Stimulated activated CD8-positive, alpha-beta memory T cell treated with anti-CD3 and anti-CD28 coated beads, Interleukin-7, amount 100 ng/mL, for 48 hours (primary cell): ENCODE measurements around the gene HNRNPAB.
"Not testable (repeated sequence)": the region's sequence is repeated elsewhere in the genome, so short reads cannot be mapped to it uniquely, and the experiment has no call there.

Experiments
- DNase-seq, 2 donors: peaks; one replicate each; pipeline ENCODE4 v3.0.0-alpha.2; 2020; ENCODE audit warnings: low read depth in 1 of 2; ENCODE audit errors: extremely low read depth in 1 of 2

HNRNPAB gene

DNA sequence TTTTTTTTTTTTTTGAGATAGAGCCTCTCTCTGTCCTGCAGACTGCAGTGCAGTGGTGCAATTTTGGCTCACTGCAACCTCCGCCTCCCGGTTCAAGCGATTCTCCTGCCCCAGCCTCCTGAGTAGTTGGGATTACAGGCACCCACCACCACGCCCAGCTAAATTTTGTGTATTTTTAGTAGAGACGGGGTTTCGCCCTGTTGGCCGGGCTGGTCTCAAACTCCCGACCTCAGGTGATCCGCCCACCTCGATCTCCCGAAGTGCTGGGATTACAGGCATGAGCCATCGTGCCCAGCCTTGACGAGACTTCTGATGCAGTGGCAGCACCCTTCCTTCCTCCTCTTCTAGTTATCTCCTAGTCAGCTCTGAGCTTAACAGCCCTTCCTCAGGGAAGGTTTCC, 24.8 kb downstream of the HNRNPAB start:
- DNase-seq = not testable (repeated sequence)

DNA sequence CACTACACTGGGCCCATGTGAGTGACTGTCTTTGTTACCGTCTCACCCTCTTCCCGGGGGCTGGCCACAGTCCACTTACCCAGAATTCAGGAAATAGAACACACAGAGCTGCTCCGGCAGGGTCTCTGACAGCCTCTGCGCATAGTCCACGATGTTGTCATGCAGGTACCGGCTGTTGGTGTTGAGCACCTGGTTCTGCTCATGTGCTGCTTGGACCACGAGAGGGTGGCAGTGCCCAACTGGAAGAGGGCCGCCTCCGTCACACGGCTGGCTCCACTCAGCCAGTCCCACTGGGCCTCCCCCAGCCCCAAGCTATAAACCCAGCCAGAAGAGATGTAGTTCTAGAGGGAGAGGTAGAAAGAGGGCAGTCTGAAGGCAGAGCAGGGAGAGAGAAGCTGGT, 25.5 kb downstream of the HNRNPAB start:
- DNase-seq = no peak

DNA sequence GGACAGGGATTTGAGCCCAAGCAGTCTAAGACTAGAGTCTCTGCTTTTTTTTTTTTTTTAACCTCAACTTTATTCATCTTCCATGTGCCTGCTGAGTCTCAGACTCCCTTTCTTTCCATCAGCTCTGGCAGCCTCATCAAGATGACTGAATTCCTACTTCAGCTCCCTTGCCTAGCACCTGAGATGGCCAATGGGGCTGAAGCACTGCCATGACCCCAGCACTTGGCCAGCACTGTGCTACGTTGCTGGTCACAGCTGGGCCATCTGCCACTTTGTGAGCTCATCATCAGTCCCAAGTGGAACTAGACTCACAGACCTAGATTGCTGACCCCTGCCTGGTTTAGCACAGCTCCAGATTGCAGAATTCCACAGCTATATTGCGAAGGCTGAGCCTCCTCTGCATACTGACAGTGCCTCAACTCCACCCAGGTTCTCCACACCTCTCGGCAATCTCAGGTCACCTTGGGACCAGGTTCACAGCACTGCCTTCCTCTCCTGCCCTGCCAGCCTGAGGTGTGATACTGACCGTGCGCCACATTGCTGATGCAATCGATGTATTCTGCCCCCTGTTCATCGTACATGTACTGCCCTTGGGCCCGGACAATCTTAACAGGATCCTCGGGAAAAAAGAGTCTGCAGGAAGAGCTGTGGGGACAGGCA, 26.7 kb downstream of the HNRNPAB start:
- DNase-seq = no peak

DNA sequence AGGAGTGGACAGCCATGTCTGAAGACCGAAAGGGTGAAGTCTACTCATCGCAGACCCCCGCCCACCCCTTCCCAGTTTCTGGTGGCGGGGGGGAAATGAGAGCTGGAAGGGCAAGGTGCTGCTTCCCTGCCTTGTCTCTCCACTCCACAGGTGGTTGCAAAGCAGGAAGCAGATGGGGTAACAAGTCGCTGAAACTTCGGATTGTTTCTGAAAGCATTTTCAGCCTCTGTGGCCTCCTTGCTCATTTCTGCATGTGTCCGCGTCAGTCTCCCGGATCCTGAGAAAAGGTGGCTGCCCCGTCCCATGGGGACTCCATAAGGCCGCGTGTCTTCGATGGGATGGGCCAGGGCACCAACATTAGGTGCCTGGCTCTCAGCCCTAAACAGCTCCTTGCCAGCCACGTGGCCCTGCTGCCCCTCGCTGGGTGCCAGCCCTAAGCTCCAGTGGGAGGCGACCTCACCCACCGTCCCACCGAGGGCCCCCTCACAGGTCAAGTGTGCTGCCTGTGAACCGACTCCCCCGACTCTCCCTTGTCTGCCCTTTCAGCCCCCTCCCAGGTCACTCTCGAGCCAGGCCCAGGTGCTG, 27.3 kb downstream of the HNRNPAB start:
- no peak for DNase-seq

- DNase-seq = peak; percentile 55 to 64
Measured at GRCh38 chr5:178232124-178232919, 28.0 kb downstream of the HNRNPAB start, which contains the start of gene PHYKPL. Gene PHYKPL, minus strand, starts transcription at chr5:178232802. Its CDS starts 252 bp downstream, at chr5:178232550.

GRCh38 chr5:178232920-178233429, 28.6 kb downstream of the HNRNPAB start:
- no peak for DNase-seq

- DNase-seq = no peak
Measured at GRCh38 chr5:178234121-178234749, 29.9 kb downstream of the HNRNPAB start.

DNA sequence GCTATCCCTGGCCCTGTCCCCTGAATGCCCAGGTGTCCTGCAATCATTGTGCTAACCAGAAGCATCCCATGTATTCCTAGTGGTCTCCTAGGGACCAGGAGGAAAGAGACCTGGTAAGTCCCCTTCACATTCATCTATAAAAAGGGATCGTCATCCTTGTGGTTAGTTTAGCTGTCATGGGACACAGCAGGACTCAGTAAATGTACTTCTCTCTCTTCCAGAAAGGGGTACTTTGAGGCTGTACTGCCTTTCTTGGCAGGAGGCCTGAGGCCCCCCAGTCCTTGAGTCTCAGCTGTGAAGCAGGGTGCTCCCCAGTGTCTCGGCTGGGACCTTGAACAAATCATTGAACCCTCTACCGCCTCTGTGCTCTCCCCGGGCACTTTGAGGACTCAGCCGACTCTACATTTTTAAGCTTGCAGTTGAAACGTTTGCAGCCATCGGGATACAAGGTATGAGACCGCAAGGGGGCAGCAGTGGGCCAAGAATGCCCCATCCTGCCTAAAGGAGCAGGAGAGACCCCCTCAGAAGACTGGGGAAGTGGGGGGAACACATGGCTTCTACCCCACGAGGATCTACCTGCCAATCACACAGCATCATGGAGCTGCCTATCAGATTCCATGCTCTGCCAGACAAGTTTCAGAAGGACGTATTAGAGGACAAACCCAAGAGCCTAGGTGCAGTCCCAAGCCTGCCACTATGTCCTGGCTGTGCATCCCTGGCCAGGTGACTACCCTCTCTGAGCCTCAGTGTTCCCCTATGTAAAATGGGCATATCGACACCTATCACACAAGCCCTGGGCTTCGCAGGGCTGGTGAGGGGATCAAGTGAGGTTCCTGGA, 30.6 kb downstream of the HNRNPAB start:
- peak; percentile 56 to 68 for DNase-seq

GRCh38 chr5:178235588-178235974, 31.2 kb downstream of the HNRNPAB start:
- DNase-seq = no peak

GRCh38 chr5:178236126-178236525, 31.8 kb downstream of the HNRNPAB start:
- DNase-seq = no peak

DNA sequence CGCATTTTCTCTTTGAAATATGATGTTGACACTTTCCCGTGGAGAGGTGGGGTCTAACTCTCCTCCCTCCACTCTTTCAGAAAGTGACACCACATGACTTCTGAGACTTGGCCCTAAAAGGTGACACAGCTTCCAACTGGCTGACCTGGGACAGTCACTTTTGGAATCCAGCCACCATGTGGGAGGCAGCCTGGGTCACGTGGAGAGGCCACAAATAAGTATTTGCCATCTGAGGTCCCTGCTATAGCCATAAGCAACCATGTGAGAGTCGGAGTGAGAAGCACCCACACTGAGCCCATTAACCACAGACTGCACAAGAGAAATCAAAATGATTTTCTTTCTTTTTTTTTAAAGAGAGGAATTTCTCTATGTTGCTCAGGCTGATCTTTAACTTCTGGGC, 32.3 kb downstream of the HNRNPAB start:
- DNase-seq = no peak

GRCh38 chr5:178237431-178238312, 33.3 kb downstream of the HNRNPAB start:
- DNase-seq = no peak

GRCh38 chr5:178238313-178238635, 33.9 kb downstream of the HNRNPAB start:
- no peak for DNase-seq

GRCh38 chr5:178238711-178239592, 34.6 kb downstream of the HNRNPAB start:
- DNase-seq = no peak

DNA sequence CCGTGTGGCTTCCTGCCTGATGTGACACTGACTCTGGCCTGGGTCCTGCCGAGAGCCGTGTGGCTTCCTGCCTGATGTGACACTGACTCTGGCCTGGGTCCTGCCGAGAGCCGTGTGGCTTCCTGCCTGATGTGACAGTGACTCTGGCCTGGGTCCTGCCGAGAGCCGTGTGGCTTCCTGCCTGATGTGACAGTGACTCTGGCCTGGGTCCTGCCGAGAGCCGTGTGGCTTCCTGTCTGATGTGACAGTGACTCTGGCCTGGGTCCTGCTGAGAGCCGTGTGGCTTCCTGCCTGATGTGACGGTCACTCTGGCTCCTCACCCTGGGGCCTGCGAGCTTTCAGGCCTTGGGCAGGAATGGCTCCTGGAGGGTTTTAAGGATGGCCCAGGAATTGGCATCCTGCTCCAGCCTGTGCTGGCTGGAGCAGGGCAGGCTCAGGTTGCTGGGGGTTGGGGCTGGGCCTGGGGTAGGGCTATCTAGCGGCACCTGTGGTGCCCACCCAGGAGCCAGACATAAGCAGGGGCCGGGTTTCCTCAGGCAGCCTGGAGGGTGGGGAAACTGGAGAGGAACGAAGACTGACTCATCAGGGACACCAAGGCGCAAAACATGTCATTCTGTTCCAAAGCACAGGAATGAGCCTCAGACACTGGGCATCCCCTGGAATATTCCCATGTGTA, 35.4 kb downstream of the HNRNPAB start:
- DNase-seq = not testable (repeated sequence)

DNA sequence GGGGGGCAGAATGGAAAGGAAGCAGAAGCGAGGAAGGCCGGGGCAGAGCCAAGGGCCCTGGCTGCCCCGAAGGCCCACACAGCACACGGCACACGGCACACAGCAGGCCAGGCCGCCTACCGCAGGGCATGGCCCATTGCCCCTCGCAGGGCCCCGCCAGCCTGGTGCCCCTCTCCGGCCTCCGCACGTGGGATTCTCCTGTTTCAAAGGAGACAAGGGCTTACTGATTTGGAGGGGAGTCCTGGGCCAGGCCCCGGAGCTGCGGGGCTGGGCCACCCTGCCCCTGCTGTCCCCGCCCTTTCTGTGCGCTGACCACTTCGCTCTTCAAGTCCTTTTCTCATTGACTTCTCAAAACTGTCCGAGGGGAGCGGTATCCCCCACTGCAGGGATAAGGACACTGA, 36.0 kb downstream of the HNRNPAB start:
- DNase-seq = no peak

DNA sequence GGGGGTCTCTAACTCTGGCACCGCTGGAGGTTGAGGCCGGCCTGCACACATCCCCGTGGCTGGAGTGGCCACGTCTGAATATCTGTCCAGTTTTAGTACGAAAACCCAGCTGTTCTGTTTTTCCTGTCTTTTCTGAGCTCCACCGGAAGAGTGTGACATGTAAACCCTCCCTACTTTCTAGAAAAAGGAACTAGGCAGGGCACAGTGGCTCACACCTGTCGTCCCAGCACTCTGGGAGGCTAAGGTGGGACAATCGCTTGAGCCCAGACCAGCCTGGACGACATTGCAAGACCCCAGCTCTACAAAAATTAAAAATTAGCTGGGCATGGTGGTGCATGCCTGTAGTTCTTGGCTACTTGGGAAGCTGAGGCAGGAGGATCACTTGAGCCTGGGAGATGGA, 36.4 kb downstream of the HNRNPAB start:
- no peak for DNase-seq

DNA sequence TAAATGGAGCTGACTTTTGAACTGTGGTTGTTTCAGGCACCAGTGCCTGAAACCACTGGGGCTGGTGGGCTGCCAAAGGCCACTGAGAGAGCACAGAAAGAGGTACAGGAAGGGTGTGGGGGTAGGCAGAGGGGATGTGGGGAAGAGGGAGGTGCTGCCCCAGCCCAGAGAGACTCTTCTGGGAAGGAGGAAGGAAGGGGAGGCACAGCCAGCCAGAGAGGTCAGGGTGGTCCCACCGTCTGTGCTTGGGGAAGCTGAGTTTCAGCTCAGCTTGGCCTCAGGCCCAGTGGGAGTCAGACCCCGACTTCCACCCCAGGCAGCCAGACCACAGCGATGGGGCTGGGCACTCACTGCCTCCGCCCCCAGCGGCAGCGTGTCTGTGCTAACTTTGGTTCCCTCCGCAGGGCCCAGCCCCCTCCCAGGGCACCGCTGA, 36.9 kb downstream of the HNRNPAB start:
- DNase-seq = no peak
